ENCODE data around the gene TRPM2. TPM values are rescaled to one million over a fixed set of nuclear protein-coding genes. Genes with fewer than 3 reads are reported as not detected.
A peak's percentile ranks its signal among the peaks of the same experiment; 100 is the strongest.

TRPM2 gene
- total and polyA plus RNA-seq, 2 of the 13 experiments (the other 11 are each of a cell fraction or from before 2014, with no cell fraction given) = 0.07 to 0.20 TPM

- TF ChIP-seq TFDP1 (CRISPR knock-in tag; IDR thresholded peaks at IDR 0.05; ENCODE audit: borderline replicate concordance) (peak; percentile 41; the same call in 1 of the 2 replicates), MYC (CRISPR knock-in tag; IDR thresholded peaks at IDR 0.05; ENCODE audit: borderline replicate concordance) (peak; percentile 56; the same call in 1 of the 2 replicates), ZNF431 (CRISPR knock-in tag; IDR thresholded peaks at IDR 0.05; ENCODE audit: borderline replicate concordance, low read depth) (no peak), ZNF124 (CRISPR knock-in tag; IDR thresholded peaks at IDR 0.05) (peak; percentile 41; the same call in 1 of the 2 replicates), ZNF772 (CRISPR knock-in tag; IDR thresholded peaks at IDR 0.05) (0 out of 2 replicates have a peak, but pooled peaks have one; percentile 20), ZNF598 (CRISPR knock-in tag; IDR thresholded peaks at IDR 0.05; ENCODE audit: borderline replicate concordance) (peak; percentile 77; the same call in 1 of the 2 replicates), IKZF5 (CRISPR knock-in tag; IDR thresholded peaks at IDR 0.05) (peak; percentile 41; the same call in 1 of the 2 replicates), SP5 (CRISPR knock-in tag; IDR thresholded peaks at IDR 0.05; ENCODE audit: borderline replicate concordance, low read depth) (0 out of 2 replicates have a peak, but pooled peaks have one; percentile 9), SMARCC2 (IDR thresholded peaks at IDR 0.05) (no peak), GFI1 (CRISPR knock-in tag; IDR thresholded peaks at IDR 0.05; ENCODE audit: borderline replicate concordance) (peak; percentile 42; the same call in 1 of the 2 replicates), HINFP (CRISPR knock-in tag; IDR thresholded peaks at IDR 0.05; ENCODE audit: low read depth) (peak; percentile 48; the same call in 1 of the 2 replicates), NFE2 (CRISPR knock-in tag; IDR thresholded peaks at IDR 0.05) (no peak), SALL1 (CRISPR knock-in tag; IDR thresholded peaks at IDR 0.05) (peak; percentile 63; the same call in 1 of the 2 replicates), ZGPAT (CRISPR knock-in tag; IDR thresholded peaks at IDR 0.05) (0 out of 2 replicates have a peak, but pooled peaks have one; percentile 24), NONO (IDR thresholded peaks at IDR 0.05) (no peak), NONO (CRISPR knock-in tag; conservative IDR thresholded peaks at IDR 0.05) (peak; percentile 79), POGK (CRISPR knock-in tag; conservative IDR thresholded peaks at IDR 0.05) (peak; percentile 63; the same call in 1 of the 2 replicates), GABPB1 (CRISPR knock-in tag; IDR thresholded peaks at IDR 0.05) (peak; percentile 95), ZNF713 (CRISPR knock-in tag; IDR thresholded peaks at IDR 0.05) (no peak), ZNF292 (CRISPR knock-in tag; IDR thresholded peaks at IDR 0.05; ENCODE audit: borderline replicate concordance, low read depth) (peak; percentile 81; the same call in 1 of the 2 replicates), HOXA3 (CRISPR knock-in tag; IDR thresholded peaks at IDR 0.05) (peak; percentile 29; the same call in 1 of the 2 replicates), ZNF44 (CRISPR knock-in tag; IDR thresholded peaks at IDR 0.05) (0 out of 2 replicates have a peak, but pooled peaks have one; percentile 42), AHR (CRISPR knock-in tag; IDR thresholded peaks at IDR 0.05) (no peak)
Observed at GRCh38 chr21:44444286-44444931, 91.0 kb downstream of the TRPM2 start (continued).

Data from HepG2 (cell line).